RCC 7860 (cell line): ENCODE results near the gene SAMD3.
"Not testable (repeated sequence)": the region's sequence is repeated elsewhere in the genome, so short reads cannot be mapped to it uniquely, and the experiment has no call there.

Source experiments
- DNase-seq: peaks from one replicate; pipeline ENCODE4 v3.0.0-alpha.2; 2015; ENCODE audit warnings: low spot score
- FAIRE-seq: peaks from 2 replicates; lab custom pipeline; 2012; peaks lifted over from hg19 to GRCh38; lab: Jason Lieb, UNC

The SAMD3 gene, protein sequence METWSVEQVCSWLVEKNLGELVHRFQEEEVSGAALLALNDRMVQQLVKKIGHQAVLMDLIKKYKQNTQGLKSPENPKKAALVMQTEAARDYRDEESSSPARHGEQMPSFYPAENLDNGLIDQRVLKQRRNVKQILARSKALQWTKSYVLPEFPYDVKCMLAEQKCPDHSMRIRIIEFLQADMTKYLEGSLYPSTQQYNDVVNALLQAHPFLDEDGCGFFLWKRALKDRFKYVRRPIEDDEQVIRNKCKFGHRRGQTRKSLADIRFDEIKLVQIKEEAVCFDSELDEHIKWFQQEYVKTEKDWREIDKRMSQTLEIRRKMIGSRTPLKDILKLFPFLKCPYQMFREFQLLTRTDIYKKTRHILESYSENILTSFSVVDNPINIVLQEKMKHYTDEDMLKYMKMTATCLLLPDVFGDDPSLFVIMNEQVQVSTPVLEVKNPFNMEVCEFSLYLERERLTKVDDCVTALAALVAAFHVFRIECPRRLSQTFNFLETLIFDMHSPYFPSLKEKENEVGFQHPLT

GRCh38 chr6:130222775-130223174 lies at the start of gene SAMD3:
SAMD3 (minus strand) TSS chr6:130222951; CDS start chr6:130215273, 7,678 bp downstream.
- no peak for FAIRE-seq

GRCh38 chr6:130269969-130270635 lies 47.4 kb upstream of the SAMD3 start:
- FAIRE-seq (no peak), DNase-seq (no peak)

More at GRCh38 chr6:130222775-130223174, at the start of gene SAMD3:
- no peak for DNase-seq

DNA sequence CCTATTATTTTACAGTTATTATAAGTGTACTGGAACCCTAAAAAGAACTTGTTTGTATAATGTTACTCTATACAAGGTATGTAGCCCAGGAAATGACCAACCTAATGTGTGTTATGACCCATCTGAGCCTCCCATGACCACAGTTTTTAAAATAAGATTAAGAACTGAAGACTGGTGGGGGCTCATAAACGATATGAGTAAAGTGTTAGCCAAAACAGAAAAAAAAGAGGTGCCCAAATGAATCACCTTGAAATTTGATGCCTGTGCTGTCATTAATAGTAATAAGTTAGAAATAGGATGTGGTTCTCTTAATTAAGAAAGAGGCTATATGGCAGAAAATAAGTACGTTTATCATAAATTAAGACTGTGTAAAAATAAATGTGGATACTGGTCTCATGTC lies 42.8 kb upstream of the SAMD3 start:
- not testable (repeated sequence) for FAIRE-seq, DNase-seq

- FAIRE-seq (no peak), DNase-seq (no peak)
Observed at GRCh38 chr6:130262008-130262407, 39.3 kb upstream of the SAMD3 start.

- DNase-seq, FAIRE-seq: not testable (repeated sequence)
Observed at GRCh38 chr6:130261558-130261957, 38.8 kb upstream of the SAMD3 start.

DNA sequence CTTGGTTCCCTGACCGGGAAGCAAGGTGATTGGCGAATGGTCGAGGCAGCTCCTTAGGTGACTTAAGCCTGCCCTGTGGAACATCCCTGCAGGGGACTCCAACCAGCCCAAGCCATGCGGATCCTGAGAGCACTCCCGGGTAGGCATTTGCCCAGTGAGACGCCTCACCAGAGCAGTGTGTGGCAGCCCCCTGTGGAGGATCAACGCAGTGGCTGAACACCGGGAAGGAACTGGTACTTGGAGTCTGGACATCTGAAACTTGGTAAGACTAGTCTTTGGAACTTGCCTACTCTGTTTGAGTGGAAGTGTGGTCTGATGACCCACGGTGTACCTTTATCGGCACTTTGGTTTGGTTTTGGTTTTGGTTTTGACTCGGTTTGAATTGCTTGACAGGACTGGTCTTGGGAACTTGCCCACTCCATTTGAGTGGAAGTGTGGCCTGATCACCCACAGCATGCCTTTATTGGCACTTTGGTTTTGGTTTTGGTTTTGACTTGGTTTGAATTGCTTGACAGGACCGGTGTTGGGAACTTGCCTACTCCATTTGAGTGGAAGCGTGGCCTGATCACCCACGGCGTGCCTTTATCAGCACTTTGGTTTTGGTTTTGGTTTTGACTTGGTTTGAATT lies 38.0 kb upstream of the SAMD3 start:
- FAIRE-seq, DNase-seq: not testable (repeated sequence)

DNA sequence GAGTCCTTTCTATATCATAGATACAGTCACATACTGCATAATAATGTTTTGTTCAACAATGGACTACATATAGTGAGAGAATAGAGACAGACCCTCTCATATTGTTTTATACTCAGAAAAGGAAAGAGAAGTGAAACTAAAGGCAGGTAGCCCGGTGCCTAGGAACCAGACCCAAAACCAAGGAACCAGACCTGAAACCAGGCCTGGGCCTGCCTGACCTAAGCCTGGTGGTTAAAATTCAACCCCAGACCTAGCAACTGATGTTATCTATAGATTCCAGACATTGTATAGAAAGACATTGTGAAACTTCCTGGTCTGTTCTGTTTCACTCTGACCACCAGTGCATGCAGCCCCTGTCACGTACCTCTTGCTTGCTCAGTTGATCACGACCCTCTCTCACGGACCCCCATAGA lies 37.3 kb upstream of the SAMD3 start:
- not testable (repeated sequence) for FAIRE-seq, DNase-seq

DNA sequence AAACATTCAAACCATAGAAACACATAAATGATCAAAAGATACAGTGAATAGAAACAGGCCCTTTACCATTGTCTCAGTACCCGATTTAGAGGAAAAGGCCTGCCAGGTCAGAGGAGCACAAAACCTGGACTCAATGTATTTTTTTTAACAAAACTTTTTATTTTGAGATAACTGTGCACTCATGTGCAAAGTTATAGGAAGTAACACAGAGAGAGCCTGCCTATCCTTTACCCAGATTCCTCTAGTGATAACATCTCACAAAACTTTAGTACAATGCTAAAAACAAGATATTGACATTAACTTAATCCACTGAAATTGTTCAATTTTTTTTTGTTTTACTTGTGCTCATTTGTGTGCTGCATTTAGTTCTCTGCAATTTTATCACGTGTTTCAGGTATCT lies 36.8 kb upstream of the SAMD3 start:
- DNase-seq (no peak), FAIRE-seq (no peak)

GRCh38 chr6:130259140-130259539 lies 36.4 kb upstream of the SAMD3 start:
- no peak for DNase-seq
- no peak for FAIRE-seq

DNA sequence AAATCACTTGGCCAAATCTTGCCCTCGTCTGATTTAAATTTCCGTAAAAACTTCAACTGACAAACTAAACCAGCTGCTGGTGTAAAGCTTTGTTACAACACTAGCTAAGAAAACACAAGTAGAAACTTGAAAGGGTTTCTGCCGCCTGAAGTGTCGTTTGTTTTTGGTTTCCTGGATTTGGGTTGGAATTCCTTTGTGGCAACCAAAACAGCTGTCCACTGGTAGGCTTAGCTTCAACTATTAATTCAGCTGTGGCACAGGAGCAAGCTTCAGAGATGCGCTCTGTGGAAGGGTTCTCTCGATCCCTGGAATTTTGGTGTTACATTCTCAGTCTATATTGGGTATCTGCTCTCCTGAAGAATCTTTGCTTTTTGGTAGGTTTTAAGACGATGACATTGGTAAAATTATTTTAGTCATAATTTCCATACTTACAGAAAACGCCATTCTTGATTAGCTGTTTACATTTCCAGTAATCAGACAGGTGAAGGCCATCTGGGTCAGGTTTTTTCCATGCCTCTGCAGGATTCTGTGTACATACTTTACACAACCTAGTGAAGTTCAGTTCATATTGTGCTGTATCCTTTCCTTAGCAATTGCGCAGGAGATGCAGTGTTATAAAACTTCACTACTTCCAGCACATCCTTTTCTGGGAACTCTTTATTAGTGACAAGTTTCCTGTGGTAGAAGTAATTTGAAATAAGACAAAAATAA lies 29.9 kb upstream of the SAMD3 start:
- FAIRE-seq (no peak), DNase-seq (no peak)

DNA sequence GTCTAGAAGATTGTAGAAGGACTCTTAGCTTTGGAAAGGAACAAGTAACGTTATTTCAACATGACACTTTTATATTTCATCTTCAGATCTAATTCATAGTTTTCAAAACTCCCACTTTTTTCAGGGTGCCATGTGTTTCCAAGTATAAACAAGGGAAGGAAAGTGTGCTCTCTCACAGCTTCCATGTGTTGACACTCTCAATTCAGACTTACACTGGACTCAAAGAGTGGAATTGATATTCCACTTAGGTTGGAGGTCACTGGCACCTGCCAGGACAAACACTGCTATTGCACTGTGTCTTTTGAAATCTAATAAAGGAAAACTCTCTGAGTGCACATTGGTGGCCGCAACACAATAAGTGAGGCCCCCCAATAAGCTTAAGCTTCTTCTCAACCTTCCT lies 22.5 kb upstream of the SAMD3 start:
- no peak for DNase-seq
- FAIRE-seq = no peak

GRCh38 chr6:130244728-130245127 lies 22.0 kb upstream of the SAMD3 start:
- FAIRE-seq = no peak
- no peak for DNase-seq

- FAIRE-seq = no peak
- no peak for DNase-seq
Observed at GRCh38 chr6:130240232-130240631, 17.5 kb upstream of the SAMD3 start.

DNA sequence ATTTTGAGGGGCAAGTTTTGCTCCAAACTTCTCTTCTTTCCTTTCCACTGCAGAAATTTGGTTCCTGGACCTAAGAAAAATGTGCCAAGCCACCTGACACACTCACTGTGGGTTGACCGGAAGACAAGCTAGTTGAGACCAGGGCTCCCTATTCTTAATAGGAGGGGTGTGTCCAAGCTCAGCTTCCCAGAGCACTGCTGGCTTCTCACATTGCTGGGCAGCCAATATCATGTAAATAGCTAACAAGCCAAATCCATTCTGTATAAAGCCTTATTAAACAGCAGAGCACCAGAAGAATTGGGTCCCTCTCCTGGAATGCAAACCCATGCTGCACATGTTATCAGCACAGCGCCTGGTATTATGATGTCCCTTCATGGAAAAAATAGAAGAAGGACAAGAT lies 17.0 kb upstream of the SAMD3 start:
- no peak for FAIRE-seq

DNA sequence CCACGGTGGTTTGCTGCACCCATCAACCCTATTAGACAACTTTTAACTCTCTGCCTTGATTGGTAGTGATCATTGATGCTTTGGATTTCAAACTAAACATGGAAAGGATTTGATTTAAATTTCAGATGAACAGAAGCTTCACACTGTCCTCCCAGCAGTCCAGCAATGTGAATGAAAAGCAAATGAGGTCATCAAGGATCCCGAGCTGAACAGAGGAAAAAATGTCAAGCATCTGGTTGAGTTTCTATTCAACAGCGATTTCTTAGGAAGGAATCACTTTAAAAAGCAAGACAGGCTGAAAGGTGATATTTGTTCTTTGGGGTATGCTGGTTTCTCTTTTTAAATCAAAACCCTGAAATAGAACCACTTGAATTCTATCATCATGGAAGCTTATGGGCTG lies 10.6 kb upstream of the SAMD3 start:
- FAIRE-seq (no peak), DNase-seq (no peak)

More for the DNA sequence above, 17.0 kb upstream of the SAMD3 start:
- no peak for DNase-seq

- DNase-seq, FAIRE-seq: not testable (repeated sequence)
Observed at GRCh38 chr6:130230531-130230930, 7.8 kb upstream of the SAMD3 start.

DNA sequence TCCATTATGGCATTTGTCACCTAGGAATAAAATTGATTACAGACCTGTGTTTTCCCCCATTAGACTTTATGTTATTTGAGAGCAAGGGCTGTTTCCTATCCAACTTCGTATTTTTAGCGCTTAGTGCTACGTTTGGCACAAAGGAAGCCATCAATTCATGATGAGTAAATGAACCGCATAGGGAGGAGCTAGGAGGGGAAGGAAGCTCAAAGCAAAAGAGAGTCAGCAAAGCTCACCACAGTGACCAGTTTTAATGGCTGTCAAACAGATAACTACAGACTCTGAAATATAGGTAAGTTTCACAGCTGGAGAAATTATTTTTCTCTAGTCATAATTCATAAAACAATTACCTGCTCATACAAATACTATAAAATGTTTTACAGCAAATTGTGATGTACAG lies 6.9 kb upstream of the SAMD3 start:
- DNase-seq (no peak), FAIRE-seq (no peak)

GRCh38 chr6:130223508-130223907 lies 757 bp upstream of the SAMD3 start:
- DNase-seq (no peak), FAIRE-seq (no peak)

DNA sequence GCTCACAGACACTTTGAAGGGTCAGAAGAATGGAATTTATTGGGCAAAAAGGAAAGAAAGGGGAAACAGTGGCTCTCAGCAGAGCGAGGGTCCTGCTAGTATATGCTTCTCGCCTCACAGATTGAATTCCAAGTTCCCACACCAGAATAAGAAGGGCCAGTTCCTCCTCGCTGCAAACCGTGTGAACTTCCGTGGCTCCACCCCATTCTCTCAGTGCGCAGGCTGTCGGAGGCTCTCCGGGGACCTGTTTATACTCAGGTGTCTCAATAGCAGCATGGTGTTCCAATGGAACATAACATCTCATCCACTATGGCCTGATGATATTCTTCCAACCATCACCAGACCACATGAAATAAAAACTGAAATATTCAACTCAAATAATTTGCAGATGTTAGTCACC lies 4.6 kb downstream of the SAMD3 start:
- no peak for FAIRE-seq
- DNase-seq = no peak

- no peak for FAIRE-seq
- no peak for DNase-seq
Observed at GRCh38 chr6:130216620-130217019, 6.1 kb downstream of the SAMD3 start.

- no peak for DNase-seq
- FAIRE-seq = no peak
Observed at GRCh38 chr6:130215526-130215925, 7.2 kb downstream of the SAMD3 start.
